Panc1 (cell line): ENCODE measurements around the gene TMEM242. TPM values are rescaled to one million over a fixed set of nuclear protein-coding genes. Genes with fewer than 3 reads are reported as not detected.

ENCODE experiments used
- ATAC-seq: fragments of 200-7000 bp; cut with Tn5 transposase; 2 replicates; pipeline ENCODE4 v1.9.1; 2020; ENCODE audit warnings: mild to moderate bottlenecking, moderate library complexity
- BruUV-seq: library from RNA; stranded (reverse); fragments of 400-500 nt; replicated peaks from 2 replicates; lab custom pipeline; 2021; lab: Mats Ljungman, UMichigan
- CTCF ChIA-PET: fragments of 300-600 bp; sonication (Branson Sonifier 250); formaldehyde crosslinking; loops from one replicate; lab custom pipeline; 2022; ENCODE audit warnings: antibody characterized with exemption; lab: Charles Lee
- POLR2A ChIA-PET: fragments of 300-600 bp; sonication (Branson Sonifier 250); formaldehyde crosslinking; loops from one replicate; lab custom pipeline; 2022; ENCODE audit warnings: antibody characterized with exemption; lab: Charles Lee
- DNase-seq: peaks from one replicate; pipeline ENCODE4 v3.0.0-alpha.2; 2010; ENCODE audit warnings: low read depth, low spot score
- H3K27ac ChIP-seq: 2 replicates; pipeline ENCODE4 v1.5.1; 2011; ENCODE audit warnings: mild to moderate bottlenecking, low read length, inconsistent platforms
- H3K27me3 ChIP-seq: fragments of 200-500 bp; sonication (Bioruptor generic); 2 replicates; pipeline ENCODE4 v1.6.0; 2014; ENCODE audit warnings: low read length, inconsistent platforms; ENCODE audit not compliant: control insufficient read depth, insufficient read depth
- H3K36me3 ChIP-seq: fragments of 200-500 bp; sonication (Bioruptor generic); 2 replicates; pipeline ENCODE4 v1.5.1; 2014; ENCODE audit warnings: inconsistent platforms, mild to moderate bottlenecking, low read length, moderate library complexity; ENCODE audit not compliant: control insufficient read depth, insufficient read depth
- H3K4me1 ChIP-seq: 2 replicates; pipeline ENCODE4 v1.5.1; 2011; ENCODE audit warnings: inconsistent platforms, mild to moderate bottlenecking, low read length, moderate library complexity; ENCODE audit not compliant: control insufficient read depth, insufficient read depth
- H3K4me3 ChIP-seq, 2 experiments: 2 replicates each; pipeline ENCODE4 v1.5.1; 2011 to 2012; ENCODE audit warnings: low read depth in 2 of 2, low read length in 2 of 2, mild to moderate bottlenecking in 2 of 2, inconsistent platforms in 1 of 2, moderate library complexity in 1 of 2
- H3K9me3 ChIP-seq: fragments of 200-500 bp; sonication (Bioruptor generic); 2 replicates; pipeline ENCODE4 v1.5.1; 2014; ENCODE audit warnings: low read depth, mild to moderate bottlenecking, inconsistent platforms, low read length, moderate library complexity; ENCODE audit not compliant: control insufficient read depth, insufficient read depth
- CTCF ChIP-seq: fragments of 450-650 bp; IDR thresholded peaks from 2 replicates; pipeline ENCODE4 v1.5.1; 2017; ENCODE audit warnings: mild to moderate bottlenecking
- POLR2AphosphoS5 ChIP-seq: IDR thresholded peaks from 2 replicates; pipeline ENCODE4 v1.6.1; 2012; ENCODE audit warnings: mild to moderate bottlenecking, low read depth, low read length, moderate library complexity
- REST ChIP-seq, 2 experiments: IDR thresholded peaks; 2 replicates each; pipeline ENCODE4 v1.6.1; 2011 to 2012; ENCODE audit warnings: low read depth in 2 of 2, control low read depth in 1 of 2, low read length in 1 of 2, mild to moderate bottlenecking in 1 of 2, moderate library complexity in 1 of 2; ENCODE audit not compliant: insufficient read depth in 1 of 2
- SIN3A ChIP-seq: IDR thresholded peaks from 2 replicates; pipeline ENCODE4 v1.6.1; 2012; ENCODE audit warnings: low read depth, mild to moderate bottlenecking, low read length, moderate library complexity, borderline replicate concordance; ENCODE audit not compliant: insufficient read depth
- TCF7L2 ChIP-seq: IDR thresholded peaks from 2 replicates; pipeline ENCODE4 v1.6.1; 2011; ENCODE audit warnings: mild to moderate bottlenecking, low read depth, low read length, inconsistent platforms
- in situ Hi-C: cut with HindIII; loops from 2 replicates; pipeline ENCODE4 v1.10.0; 2016; ENCODE audit warnings: low sequenced_read_pairs, low pct_unique_long_range_greater_than_20kb
- intact Hi-C: fragments of 100-400 bp; cut with micrococcal nuclease; formaldehyde crosslinking; loops from one replicate; pipeline ENCODE4 v1.10.0; 2022; ENCODE audit not compliant: unreplicated experiment
- total RNA-seq: library from RNA; stranded (reverse); gene quantifications from one replicate; pipeline ENCODE4 v1.2.1, GENCODE V29; 2021; ENCODE audit not compliant: unreplicated experiment

The TMEM242 gene
- total RNA-seq, 1 experiment from 2014 or later: 6.8 TPM

GRCh38 chr6:157328108-157328692 is 4.9 kb upstream of the TMEM242 start:
- intact Hi-C loops: loop anchor here (10.0 kb wide), 1 partner anchor 47 kb away; no protein-coding TSS in a partner anchor
- DNase-seq: peak; percentile 47
- CTCF ChIA-PET: interaction anchor here (0.6 kb wide), 1 partner anchor 88 kb away, joined by 4 read pairs; no protein-coding TSS in a partner anchor

GRCh38 chr6:157326979-157327378 is 3.7 kb upstream of the TMEM242 start:
- in situ Hi-C loops (no loop called here), intact Hi-C loops (loop anchor here (10.0 kb wide), 1 partner anchor 48 kb away; no protein-coding TSS in a partner anchor)
- TF ChIP-seq TCF7L2 (no peak), POLR2AphosphoS5 (no peak), REST (IDR thresholded peaks at IDR 0.05; ENCODE audit: insufficient read depth in 1 of 2, low read depth in 2 of 2, low read length in 1 of 2) (no peak), CTCF (no peak), SIN3A (no peak)
- Histone ChIP-seq H3K36me3 (peaks cover 3% of the 10 kb centered on the region), H3K27ac (no peak overlapping the region), H3K4me3 (no peak overlapping the region), H3K9me3 (no peaks in the 10 kb centered on the region), H3K4me1 (peaks cover 6% of the 10 kb centered on the region), H3K27me3 (no peaks in the 10 kb centered on the region)
- no peak for ATAC-seq
- BruUV-seq: no TSS peak
- ChIA-PET CTCF (no interaction called here), POLR2A (interaction anchor here (0.9 kb wide), 1 partner anchor 10 kb away, joined by 3 read pairs; no protein-coding TSS in a partner anchor)
- no peak for DNase-seq

More at GRCh38 chr6:157328108-157328692, 4.9 kb upstream of the TMEM242 start:
- POLR2A ChIA-PET: no interaction called here
- in situ Hi-C loops: no loop called here
- H3K9me3 ChIP-seq: no peaks in the 10 kb centered on the region
- no peaks in the 10 kb centered on the region; the same call in 1 of the 2 replicates for H3K36me3 ChIP-seq
- no peak overlapping the region for H3K27ac ChIP-seq
- no peaks in the 10 kb centered on the region for H3K27me3 ChIP-seq
- peaks cover 6% of the 10 kb centered on the region; the same call in 1 of the 2 replicates for H3K4me1 ChIP-seq
- no peak overlapping the region for H3K4me3 ChIP-seq
- ATAC-seq: no peak
- no peak for TF ChIP-seq TCF7L2
- TF ChIP-seq REST (IDR thresholded peaks at IDR 0.05; ENCODE audit: insufficient read depth in 1 of 2, low read depth in 2 of 2, low read length in 1 of 2): no peak
- TF ChIP-seq CTCF: no peak
- no peak for TF ChIP-seq POLR2AphosphoS5
- TF ChIP-seq SIN3A: no peak
- BruUV-seq: no TSS peak
